GM12874 (cell line): ENCODE results near the gene VSIG4.

ENCODE experiments used
- CTCF ChIP-seq: IDR thresholded peaks from 2 replicates; pipeline ENCODE4 v1.5.1; 2011; ENCODE audit warnings: low read depth, mild to moderate bottlenecking, control low read depth, low read length, moderate library complexity; ENCODE audit not compliant: insufficient read depth

VSIG4 gene

GRCh38 chrX:66051980-66052379 is 12.1 kb upstream of the VSIG4 start:
- TF ChIP-seq CTCF: no peak

GRCh38 chrX:66050140-66050569 is 10.3 kb upstream of the VSIG4 start:
- TF ChIP-seq CTCF: no peak

- TF ChIP-seq CTCF: no peak
These were observed 9.2 kb upstream of the VSIG4 start for GRCh38 chrX:66049056-66049455.

- TF ChIP-seq CTCF: no peak
These were observed 6.8 kb upstream of the VSIG4 start for GRCh38 chrX:66046612-66047235.

GRCh38 chrX:66045894-66046293 is 6.0 kb upstream of the VSIG4 start:
- no peak for TF ChIP-seq CTCF

- TF ChIP-seq CTCF: no peak
These were observed 3.7 kb upstream of the VSIG4 start for GRCh38 chrX:66043584-66043983.

GRCh38 chrX:66042307-66043077 is 2.6 kb upstream of the VSIG4 start:
- TF ChIP-seq CTCF: no peak
